Activated T-cell treated with anti-CD3 and anti-CD28 coated beads, Interleukin-2, amount 50 U/mL, for 48 hours (primary cell): ENCODE results near the gene CD3E.

Experiments used
- DNase-seq, 2 experiments: peaks; one replicate each; pipeline ENCODE4 v3.0.0-alpha.2; 2020

Gene CD3E

DNA sequence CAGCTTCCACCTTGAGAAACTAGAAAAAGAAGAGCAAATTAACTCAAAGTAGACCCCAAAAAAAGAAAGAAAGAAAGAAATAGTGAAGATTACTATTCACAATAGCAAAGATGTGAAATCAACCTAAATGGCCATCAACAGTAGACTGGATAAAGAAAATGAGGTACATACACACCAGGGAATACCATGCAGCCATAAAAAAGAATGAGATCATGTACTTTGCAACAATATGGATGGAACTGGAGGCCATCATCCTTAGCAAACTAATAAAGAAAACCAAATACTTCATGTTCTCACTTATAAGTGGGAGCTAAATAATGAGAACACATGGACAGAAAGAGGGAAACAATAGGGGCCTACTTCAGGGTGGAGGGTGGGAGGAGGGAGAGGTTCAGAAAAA lies 24.2 kb downstream of the CD3E start:
- DNase-seq, result no peak

DNA sequence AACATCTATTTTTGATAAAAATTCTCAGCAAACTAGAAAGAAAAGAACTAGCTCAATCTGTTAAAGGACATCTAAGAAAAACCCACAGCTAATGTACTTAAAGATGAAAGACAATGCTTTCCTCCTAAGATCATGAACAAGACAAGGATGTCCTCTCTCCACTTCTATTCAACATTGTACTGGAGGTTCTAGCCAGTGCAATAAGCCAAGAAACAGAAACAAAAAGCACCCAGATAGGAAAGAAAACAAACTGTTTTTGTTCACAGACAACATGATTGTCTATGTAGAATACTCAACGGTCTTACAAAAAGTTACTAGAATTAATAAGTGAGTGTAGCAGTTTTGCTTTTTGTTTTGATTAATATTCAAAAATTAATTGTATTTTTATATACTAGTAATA lies 30.2 kb downstream of the CD3E start:
- no peak for DNase-seq

DNA sequence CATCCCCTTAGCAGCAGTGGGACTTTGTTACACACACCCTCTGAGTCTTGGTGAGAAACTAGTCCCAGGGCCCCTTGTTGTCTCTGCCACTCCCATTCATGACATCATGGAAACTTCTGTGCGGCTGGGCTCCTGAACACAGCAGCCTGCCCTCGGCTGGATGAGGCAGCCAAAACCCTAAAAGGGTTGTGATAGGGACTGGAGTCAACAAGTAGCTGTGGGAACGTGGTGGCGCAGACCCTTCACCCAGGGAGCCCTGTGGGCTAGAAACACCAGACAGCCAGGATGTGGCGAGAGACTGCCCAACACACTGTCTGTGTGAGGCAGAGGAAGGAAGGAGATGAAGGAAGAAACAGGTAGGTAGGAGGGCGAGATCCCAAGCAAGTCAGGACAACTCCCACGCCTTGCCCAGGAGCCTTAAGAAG lies 34.1 kb downstream of the CD3E start:
- DNase-seq, result peak; percentile 88

DNA sequence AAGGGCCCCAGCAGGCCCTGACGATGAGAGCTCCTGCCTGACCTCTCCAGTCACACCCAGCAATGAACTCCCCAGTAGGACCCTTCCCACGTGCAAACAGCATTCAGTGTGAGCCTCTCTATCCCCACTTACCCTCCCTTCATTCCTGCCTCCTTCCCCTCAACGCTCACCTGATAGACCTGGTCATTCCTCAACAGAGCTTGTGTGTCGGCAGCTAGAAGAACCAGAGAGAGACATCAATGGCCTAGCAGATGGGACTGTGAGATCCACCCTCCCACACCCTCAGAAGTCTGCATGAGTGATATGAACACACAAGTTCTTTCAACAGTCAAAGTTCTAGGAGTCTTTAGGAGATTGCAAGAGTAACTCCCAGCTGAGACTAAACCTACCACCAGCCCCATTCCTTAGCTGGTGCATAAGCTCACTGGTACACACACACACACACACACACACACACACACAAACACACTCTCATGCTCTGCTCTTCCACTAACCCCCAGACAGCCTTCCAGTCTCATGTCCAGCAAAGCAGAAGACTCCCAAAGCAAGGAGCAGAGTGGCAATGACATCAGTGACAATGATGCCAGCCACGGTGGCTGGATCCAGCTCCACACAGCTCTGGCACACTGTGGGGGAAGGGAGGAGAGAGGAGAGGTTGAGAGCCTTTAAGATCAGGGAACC lies 34.9 kb downstream of the CD3E start:
- peak in 1 of 2 experiments; percentile 54 for DNase-seq

DNA sequence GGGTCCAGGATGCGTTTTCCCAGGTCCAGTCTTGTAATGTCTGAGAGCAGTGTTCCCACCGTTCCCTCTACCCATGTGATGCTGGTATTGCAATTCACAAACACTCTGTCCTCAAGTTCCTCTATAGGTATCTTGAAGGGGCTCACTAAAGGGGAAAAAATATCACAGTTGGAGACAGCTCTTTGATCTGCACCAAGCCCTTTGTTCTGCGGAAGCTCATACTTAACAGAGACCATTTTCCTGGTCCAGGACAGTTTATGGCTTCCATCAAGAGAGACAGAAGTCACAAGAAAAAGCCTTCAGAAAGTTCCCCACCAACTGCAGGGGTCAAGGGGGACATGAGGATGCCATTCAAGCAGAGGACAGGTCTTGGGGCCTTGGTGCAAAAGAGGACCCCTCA lies 35.9 kb downstream of the CD3E start:
- no peak for DNase-seq

DNA sequence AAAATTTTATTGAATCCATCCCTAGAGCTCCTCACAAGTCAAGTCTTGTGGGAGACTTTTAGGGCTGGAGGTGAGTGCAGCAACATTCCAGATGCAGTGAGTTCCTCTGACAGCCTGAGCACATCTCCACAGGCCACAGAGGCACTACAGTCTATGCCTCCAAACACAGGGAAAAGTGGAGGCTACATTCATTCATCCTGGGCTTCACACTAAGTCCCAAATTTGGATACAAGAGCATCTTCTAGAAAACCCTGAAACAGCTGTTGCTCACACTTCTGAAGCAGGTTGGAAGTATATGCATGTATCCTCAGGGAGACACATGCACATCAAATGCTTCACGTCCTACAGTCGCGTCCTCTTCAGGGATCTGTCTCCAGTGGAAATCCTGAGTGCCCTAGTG lies 36.7 kb downstream of the CD3E start:
- DNase-seq, result no peak

DNA sequence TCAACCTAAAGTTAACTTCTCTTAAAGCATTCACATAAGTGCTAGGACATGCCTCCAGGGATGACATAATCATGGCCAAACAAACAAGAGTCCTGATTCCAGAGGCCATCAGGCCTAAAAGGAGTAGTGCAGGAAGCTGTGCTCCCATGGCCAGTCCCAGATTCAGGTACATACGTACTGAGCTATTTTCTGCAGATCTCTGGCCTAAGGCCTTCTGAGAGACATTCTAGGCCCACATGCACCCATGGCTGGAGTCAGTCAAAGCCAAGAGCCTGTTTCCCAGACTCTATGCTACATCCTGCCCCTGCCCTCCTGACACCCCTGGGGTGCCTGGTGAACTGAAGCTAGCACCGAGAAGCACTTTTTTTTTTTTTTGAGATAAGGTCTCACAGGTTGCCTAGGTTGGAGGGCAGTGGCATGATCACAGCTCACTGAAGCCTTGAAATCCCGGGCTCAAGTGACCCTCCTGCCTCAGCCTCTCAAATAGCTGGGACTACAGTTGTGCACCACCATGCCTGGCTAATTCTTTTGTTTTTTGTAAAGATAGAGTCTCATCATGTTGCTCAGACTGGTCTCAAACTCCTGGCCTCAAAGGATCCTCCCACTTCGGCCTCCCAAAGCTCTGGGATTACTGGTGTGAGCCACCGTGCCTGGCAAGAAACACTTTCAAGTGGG lies 37.4 kb downstream of the CD3E start:
- no peak for DNase-seq

DNA sequence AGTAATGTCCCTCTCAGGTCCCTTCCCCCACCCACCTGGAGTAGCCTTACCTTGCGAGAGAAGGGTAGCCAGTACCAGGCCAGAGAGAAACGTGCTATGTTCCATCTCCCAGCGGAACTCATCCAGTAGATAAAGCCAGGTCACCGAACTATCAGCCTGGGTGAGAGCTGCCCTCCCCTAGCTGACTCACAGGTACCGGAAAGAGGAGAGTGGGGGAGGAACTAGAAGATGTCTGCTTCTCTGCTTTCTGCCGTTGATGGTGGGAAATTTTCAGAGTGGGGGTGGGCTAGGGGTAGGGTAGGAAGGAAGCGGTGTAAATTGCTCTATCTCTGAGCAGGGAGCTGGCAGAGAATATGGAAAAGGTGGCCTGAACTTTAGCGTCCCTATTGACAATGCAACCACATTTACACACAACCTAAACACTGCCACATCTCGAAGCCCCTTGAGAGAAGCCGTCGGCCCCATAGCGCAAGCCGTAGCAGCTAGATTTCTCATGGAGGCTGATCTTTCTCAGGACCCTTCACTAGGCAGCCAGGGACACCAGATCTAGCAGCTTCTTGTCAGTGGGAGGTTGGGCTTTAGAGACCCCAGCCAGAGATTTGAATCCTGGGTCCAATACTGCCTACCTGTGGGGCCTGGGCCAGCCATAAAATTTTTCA lies 38.1 kb downstream of the CD3E start, which contains the start of gene CD3D:
CD3D (minus strand) TSS at position 203 of the 659 bp plus-strand sequence; CDS start at position 105, 98 bp downstream.
- DNase-seq, result peak; percentile 76 to 80

DNA sequence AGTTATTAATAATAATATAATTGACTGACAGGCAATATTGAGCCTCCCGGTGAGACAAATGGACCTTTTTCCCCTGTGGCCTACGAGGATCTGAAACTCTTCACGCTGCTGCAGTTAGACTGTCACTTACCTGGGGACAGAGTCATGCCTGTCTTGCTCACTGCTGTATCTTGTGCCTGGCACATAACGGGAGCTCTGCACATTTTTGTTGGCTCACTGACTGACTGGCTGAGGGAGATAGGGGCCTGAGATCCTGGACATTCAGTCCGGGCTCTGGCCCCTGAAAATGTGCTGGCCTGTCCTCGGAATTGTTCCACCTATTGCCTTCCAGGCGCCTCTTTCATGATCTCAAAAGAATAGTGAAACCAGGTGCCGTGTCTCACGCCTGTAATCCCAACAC lies 38.7 kb downstream of the CD3E start:
- peak; percentile 61 to 64 for DNase-seq

DNA sequence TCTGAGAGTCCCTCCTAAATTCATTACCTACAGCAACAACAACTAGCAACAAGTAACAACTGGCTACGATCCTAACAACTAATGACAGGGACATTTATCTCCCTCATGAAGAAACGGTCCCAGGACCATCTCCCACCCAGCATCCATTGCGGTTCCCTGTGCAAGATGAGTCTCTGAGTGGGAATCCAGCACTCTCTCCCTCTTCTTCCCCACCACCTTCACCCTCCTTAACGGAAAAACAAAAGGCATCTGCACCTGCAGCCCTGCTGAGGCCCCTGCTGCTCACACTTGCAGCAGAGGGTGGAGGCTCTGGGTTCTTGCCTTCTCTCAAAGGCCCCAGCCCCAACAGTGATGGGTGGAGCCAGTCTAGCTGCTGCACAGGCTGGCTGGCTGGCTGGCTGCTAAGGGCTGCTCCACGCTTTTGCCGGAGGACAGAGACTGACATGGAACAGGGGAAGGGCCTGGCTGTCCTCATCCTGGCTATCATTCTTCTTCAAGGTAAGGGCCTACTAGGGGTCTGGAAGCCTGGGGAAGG lies 39.5 kb downstream of the CD3E start, which contains the start of gene CD3G:
CD3G (plus strand) TSS at position 364 of the 535 bp plus-strand sequence; CDS start at position 444, 80 bp downstream.
- peak; percentile 84 to 85 for DNase-seq

DNA sequence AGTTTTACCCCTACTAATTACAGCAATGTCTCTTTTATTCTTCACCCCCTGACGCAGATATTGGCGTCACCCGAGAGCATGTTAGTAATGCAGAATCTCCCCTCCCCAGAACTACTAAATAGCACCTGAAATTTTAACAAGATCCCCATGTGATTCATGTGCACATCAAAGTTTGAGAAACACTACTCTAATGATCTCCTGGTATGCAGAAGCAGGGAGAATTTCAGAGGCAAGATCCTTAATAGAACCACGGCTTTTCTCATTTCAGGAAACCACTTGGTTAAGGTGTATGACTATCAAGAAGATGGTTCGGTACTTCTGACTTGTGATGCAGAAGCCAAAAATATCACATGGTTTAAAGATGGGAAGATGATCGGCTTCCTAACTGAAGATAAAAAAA lies 44.9 kb downstream of the CD3E start:
- DNase-seq, result no peak

DNA sequence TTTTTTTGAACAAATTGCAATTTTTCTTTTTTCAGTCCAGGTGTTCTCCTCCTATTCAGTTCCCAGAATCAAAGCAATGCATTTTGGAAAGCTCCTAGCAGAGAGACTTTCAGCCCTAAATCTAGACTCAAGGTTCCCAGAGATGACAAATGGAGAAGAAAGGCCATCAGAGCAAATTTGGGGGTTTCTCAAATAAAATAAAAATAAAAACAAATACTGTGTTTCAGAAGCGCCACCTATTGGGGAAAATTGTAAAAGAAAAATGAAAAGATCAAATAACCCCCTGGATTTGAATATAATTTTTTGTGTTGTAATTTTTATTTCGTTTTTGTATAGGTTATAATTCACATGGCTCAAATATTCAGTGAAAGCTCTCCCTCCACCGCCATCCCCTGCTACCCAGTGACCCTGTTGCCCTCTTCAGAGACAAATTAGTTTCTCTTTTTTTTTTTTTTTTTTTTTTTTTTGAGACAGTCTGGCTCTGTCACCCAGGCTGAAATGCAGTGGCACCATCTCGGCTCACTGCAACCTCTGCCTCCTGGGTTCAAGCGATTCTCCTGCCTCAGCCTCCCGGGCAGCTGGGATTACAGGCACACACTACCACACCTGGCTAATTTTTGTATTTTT lies 48.7 kb downstream of the CD3E start:
- no peak for DNase-seq

DNA sequence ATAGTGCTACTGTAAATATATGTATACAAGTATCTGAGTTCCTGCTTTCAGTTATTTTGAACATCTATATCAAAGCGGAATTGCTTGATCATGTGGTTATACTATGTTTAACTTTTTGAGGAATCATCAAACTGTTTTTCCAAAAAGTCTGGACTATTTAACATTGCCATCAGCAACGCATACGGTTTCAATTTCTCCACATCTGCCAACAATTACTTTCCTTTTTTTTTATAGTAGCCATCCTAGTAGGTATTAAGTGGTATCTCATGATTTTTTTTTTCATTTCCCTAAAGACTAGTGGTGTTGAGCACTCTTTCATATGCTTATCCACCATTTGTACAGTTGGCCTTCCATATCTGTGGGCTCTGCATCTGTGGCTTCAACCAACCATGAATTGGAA lies 53.5 kb downstream of the CD3E start:
- no peak for DNase-seq

DNA sequence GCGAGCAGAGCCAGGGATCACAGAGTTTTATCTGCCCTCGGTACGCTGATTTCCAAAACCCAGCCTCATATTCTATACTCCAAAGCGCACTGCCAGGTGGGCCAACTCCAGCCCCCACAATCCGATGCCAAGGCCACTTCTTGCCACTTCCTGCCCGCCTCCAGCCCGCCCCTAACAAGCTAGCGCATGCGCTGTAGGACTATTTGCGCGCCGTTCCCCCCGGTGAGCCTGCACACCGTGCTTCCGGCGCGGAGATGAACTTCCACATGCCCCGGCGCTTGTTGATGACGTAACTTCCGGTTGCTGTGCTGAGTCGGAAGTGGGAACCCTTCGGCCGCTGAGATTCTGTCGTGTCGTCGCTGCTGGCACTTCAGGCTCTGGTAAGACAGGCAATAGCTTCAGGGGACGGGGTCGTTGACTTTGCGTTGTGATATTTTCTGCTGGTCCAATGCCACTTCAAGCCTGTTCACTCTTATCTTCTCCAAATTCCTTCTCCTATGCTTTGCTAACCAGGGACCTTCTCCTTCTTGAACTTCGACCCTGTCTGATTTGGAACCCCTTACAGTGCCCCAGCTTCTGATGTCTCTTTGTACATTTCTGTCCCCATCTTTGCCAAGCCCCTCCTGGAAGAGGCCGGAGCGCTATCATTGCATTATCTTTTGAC lies 54.9 kb downstream of the CD3E start, which contains the start of gene UBE4A:
UBE4A (plus strand) TSS at position 306 of the 664 bp plus-strand sequence. CDS start 5,481 bp downstream, outside the sequence.
- DNase-seq, result peak; percentile 98 to 99

DNA sequence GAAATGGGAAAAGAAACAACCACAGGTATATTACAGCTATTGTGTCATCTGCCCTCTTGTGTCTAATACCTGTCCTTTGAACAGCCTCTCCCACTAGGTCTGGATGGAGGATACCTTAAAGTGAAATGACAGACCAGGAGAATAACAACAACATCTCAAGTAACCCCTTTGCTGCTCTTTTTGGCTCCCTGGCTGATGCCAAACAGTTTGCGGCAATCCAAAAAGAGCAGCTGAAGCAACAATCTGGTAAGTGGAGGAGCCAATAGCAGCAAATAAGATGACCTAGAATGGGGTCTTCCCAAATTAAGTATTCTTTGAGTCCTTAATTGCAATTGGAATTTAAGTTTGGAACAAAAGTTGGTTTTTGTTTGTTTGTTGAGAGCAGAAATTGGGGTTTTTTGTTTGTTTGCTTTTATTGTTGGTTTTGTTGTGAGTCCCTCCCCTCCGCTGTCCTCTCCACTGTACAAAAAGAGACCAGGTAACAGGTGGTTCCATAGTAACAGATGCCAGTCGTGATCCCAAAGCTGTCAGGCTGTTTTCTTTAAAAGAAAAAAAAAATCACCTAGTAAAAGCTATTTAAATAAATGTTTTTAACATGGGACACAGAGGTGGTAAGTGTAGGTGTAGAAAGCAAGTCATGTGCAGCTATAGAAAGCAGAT lies 60.6 kb downstream of the CD3E start:
- no peak for DNase-seq
